GM12878 (cell line): Measurements from ENCODE around the gene PHLDB1. TPM values are rescaled to one million over a fixed set of nuclear protein-coding genes. Genes with fewer than 3 reads are reported as not detected.

Source experiments
- ATAC-seq: fragments of 200-7000 bp; cut with Tn5 transposase; 3 replicates; pipeline ENCODE4 v1.9.1; 2020; ENCODE audit warnings: mild to moderate bottlenecking, moderate library complexity
- BruUV-seq: library from RNA; stranded (reverse); fragments of 400-500 nt; replicated peaks from 2 replicates; lab custom pipeline; 2021; lab: Mats Ljungman, UMichigan
- CTCF ChIA-PET: fragments of 300-600 bp; sonication (Branson Sonifier 250); formaldehyde crosslinking; extraction: SDS; loops from one replicate; lab custom pipeline; 2021; ENCODE audit warnings: inconsistent platforms; lab: Yijun Ruan, JAX
- POLR2A ChIA-PET: fragments of 350-600 bp; formaldehyde crosslinking; extraction: SDS; loops from one replicate; lab custom pipeline; 2021; ENCODE audit warnings: inconsistent platforms; lab: Charles Lee
- RAD21 ChIA-PET: fragments of 300-600 bp; sonication (Branson Sonifier 250); formaldehyde crosslinking; loops from one replicate; lab custom pipeline; 2023; ENCODE audit warnings: antibody characterized with exemption; ENCODE audit not compliant: unreplicated experiment; lab: Charles Lee
- SMC1A ChIA-PET: fragments of 300-600 bp; sonication (Branson Sonifier 250); formaldehyde crosslinking; loops from one replicate; lab custom pipeline; 2023; ENCODE audit not compliant: unreplicated experiment, uncharacterized antibody; lab: Charles Lee
- DNase-seq: peaks from one replicate; pipeline ENCODE4 v3.0.0-alpha.2; 2011; ENCODE audit warnings: low read depth, low spot score
- FAIRE-seq: peaks from 3 replicates; lab custom pipeline; 2011; peaks lifted over from hg19 to GRCh38; lab: Jason Lieb, UNC
- H2AFZ ChIP-seq: 2 replicates; pipeline ENCODE4 v1.6.0; 2011; ENCODE audit warnings: low read depth, low read length, control low read depth; ENCODE audit not compliant: control insufficient read depth
- H3K27ac ChIP-seq: 2 replicates; pipeline ENCODE4 v1.5.1; 2011; ENCODE audit warnings: control low read depth; ENCODE audit not compliant: control insufficient read depth, insufficient read depth
- H3K27me3 ChIP-seq, 2 experiments: replicated peaks in 1 of 2; 2 replicates each; pipeline versions ENCODE4 v1.6.0 to v1.6.1; 2011; ENCODE audit warnings: low read length in 1 of 2; ENCODE audit not compliant: control insufficient read depth in 2 of 2, insufficient read depth in 2 of 2
- H3K36me3 ChIP-seq, 2 experiments: 2 replicates each; pipeline ENCODE4 v1.5.1; 2011; ENCODE audit warnings: low read length in 1 of 2; ENCODE audit not compliant: control insufficient read depth in 2 of 2, insufficient read depth in 2 of 2
- H3K4me1 ChIP-seq: 2 replicates; pipeline ENCODE4 v1.6.1; 2011; ENCODE audit warnings: mild to moderate bottlenecking, low read length, moderate library complexity, mixed read lengths; ENCODE audit not compliant: control insufficient read depth, insufficient read depth
- H3K4me2 ChIP-seq: 2 replicates; pipeline ENCODE4 v1.6.0; 2011; ENCODE audit warnings: control low read depth; ENCODE audit not compliant: control insufficient read depth, insufficient read depth
- H3K4me3 ChIP-seq: fragments of 200-600 bp; sonication (generic); 2 replicates; pipeline ENCODE4 v1.5.1; 2016
- H3K79me2 ChIP-seq: 2 replicates; pipeline ENCODE4 v1.6.0; 2011; ENCODE audit warnings: low read length; ENCODE audit not compliant: control insufficient read depth, insufficient read depth
- H3K9ac ChIP-seq: 2 replicates; pipeline ENCODE4 v1.8.0; 2011; ENCODE audit warnings: low read length, control low read depth, mixed read lengths; ENCODE audit not compliant: control insufficient read depth, insufficient read depth
- H3K9me3 ChIP-seq: replicated peaks from 3 replicates; pipeline ENCODE4 v1.5.1; 2011; ENCODE audit warnings: mild to moderate bottlenecking, low read length; ENCODE audit not compliant: control insufficient read depth, insufficient read depth
- H4K20me1 ChIP-seq: 2 replicates; pipeline ENCODE4 v1.6.0; 2011; ENCODE audit not compliant: control insufficient read depth, insufficient read depth
- BHLHE40 ChIP-seq, 2 experiments: fragments of 450-650 bp in 1 of 2; IDR thresholded peaks; 2 replicates each; pipeline ENCODE4 v1.6.1; 2011 to 2017; ENCODE audit warnings: low read depth in 2 of 2, borderline replicate concordance in 1 of 2, improper control_type of control experiment in 1 of 2, low read length in 1 of 2, mild to moderate bottlenecking in 1 of 2
- EGR1 ChIP-seq, 2 experiments: IDR thresholded peaks; 1 replicate in 1 of 2; 2 replicates in 1 of 2; pipeline ENCODE4 v1.6.1; 2011 to 2012; ENCODE audit warnings: low read depth in 2 of 2, low read length in 2 of 2, borderline replicate concordance in 1 of 2, mild to moderate bottlenecking in 1 of 2, moderate library complexity in 1 of 2
- EP300 ChIP-seq, 2 experiments: fragments of 150-350 bp in 1 of 2; IDR thresholded peaks; 2 replicates each; pipeline ENCODE4 v1.6.1; 2011 to 2012; ENCODE audit warnings: low read depth in 2 of 2, low read length in 2 of 2, borderline replicate concordance in 1 of 2, improper control_type of control experiment in 1 of 2, inconsistent platforms in 1 of 2; ENCODE audit not compliant: control insufficient read depth in 1 of 2
- SMC3 ChIP-seq: IDR thresholded peaks from 2 replicates; pipeline ENCODE4 v1.6.1; 2011; ENCODE audit warnings: low read length, improper control_type of control experiment, borderline replicate concordance
- WGBS: methylation state at CpG from one replicate; pipeline ENCODE4 v1.1.6; 2016; ENCODE audit warnings: low lambda C conversion rate; ENCODE audit not compliant: insufficient replicate concordance, insufficient coverage; ENCODE audit errors: missing lambda C conversion rate; 5-methylcytosine and 5-hydroxymethylcytosine counted together
- in situ Hi-C: fragments of 300-500 bp; cut with MboI; formaldehyde crosslinking; loops from 9 replicates; pipeline ENCODE4 v1.14.3; 2018; ENCODE audit warnings: mixed read lengths
- intact Hi-C: fragments of 100-400 bp; cut with micrococcal nuclease; formaldehyde crosslinking; loops from one replicate; pipeline ENCODE4 v1.14.2; 2022; ENCODE audit not compliant: unreplicated experiment
- polyA plus RNA-seq, 11 experiments: library from polyadenylated mRNA; depleted of rRNA in 4 of 11; unstranded in 6 of 11; stranded (reverse) in 5 of 11; fragments of >200 nt; fragmentation: Nextera tagmentation in 4 of 11; fragmentation: Illumina TruSeq in 1 of 11; extraction: Ambion mirVana in 4 of 11; extraction: Trizol in 1 of 11; gene quantifications; 1 replicate in 1 of 11; 2 replicates in 10 of 11; pipeline versions ENCODE4 v1.2.1 to v1.2.3, GENCODE V29; 2011 to 2016; ENCODE audit warnings: inconsistent platforms in 2 of 11, missing spikeins in 2 of 11, low read depth in 1 of 11
- total RNA-seq, 4 experiments: library from RNA; depleted of rRNA in 3 of 4; stranded (reverse); fragments of >200 nt in 3 of 4; fragmentation: Illumina TruSeq in 1 of 4; extraction: Trizol in 1 of 4; gene quantifications; 2 replicates each; pipeline versions ENCODE4 v1.2.1 to v1.2.3, GENCODE V29; 2013 to 2021
- TF ChIP-seq, protein P1 (sequence below): fragments of 450-650 bp; IDR thresholded peaks from 2 replicates; pipeline ENCODE4 v1.6.1; 2017; ENCODE audit warnings: mild to moderate bottlenecking, moderate library complexity
- TF ChIP-seq, protein P2 (sequence below): fragments of 450-650 bp; IDR thresholded peaks from 2 replicates; pipeline ENCODE4 v1.6.1; 2017; ENCODE audit warnings: mild to moderate bottlenecking, moderate library complexity
- TF ChIP-seq, protein P3 (sequence below): fragments of 450-650 bp; formaldehyde crosslinking; IDR thresholded peaks from 2 replicates; pipeline ENCODE4 v1.4.0; 2022; ENCODE audit warnings: mild to moderate bottlenecking, moderate library complexity

The PHLDB1 gene
- total and polyA plus RNA-seq, 10 of the 15 experiments (the other 5 are each of a cell fraction or from before 2014, with no cell fraction given), result 0.03 to 0.26 (median 0.18) TPM; not detected in 4

DNA sequence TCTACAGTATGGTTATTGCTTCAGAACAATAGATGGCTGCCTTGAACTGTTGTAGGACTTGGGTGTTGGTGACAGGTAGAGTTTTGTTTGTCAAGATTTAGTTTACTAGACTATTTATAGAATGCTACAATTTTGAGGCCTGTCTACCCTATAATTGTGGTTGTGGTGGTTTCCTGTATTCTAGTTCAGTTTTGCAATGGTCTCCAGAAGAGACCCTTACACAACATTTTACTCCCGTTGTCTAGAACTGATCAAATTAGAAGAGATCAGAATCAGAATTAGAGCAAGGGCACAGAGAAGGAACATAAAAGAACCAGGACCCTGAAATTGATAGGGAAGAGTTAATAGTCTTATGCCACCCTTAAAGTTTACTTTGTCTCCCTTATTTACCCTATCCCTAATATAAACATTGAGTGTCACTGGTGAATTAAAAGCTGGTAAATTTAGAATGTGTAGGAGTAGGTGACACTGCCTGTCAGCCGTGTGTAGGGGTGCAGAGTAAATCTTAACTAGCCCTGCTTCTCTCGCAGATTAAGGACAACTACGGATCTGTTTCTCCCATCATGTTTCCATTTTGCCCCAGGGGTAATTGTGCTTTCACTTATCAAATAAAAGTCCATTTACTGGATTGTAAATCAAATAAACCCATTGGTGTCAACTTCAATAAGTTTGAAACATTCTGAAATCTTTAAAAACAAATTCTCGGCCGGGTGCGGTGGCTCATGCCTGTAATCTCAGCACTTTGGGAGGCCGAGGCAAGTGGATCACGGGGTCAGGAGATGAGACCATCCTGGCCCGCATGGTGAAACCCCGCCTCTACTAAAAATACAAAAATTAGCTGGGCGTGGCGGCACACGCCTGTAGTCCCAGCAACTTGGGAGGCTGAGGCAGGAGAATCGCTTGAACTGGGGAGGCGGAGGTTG, 10.9 kb upstream of the PHLDB1 start:
- Histone ChIP-seq H3K4me2 (no peak overlapping the region), H3K9me3 (no peaks in the 10 kb centered on the region), H4K20me1 (no peaks in the 10 kb centered on the region), H3K4me1 (peaks cover 9% of the 10 kb centered on the region; the same call in 1 of the 2 replicates), H3K79me2 (no peaks in the 10 kb centered on the region), H3K4me3 (no peak overlapping the region), H3K27me3 (no peaks in the 10 kb centered on the region), H2AFZ (no peak overlapping the region), H3K27ac (no peak overlapping the region), H3K9ac (no peak overlapping the region), H3K36me3 (peaks cover 6 to 25% of the 10 kb centered on the region in 2 experiments)
- RAD21 ChIA-PET, result no interaction called here
- no peak for FAIRE-seq
- in situ Hi-C loops (no loop called here), intact Hi-C loops (no loop called here)
- SMC1A ChIA-PET, result no interaction called here
- POLR2A ChIA-PET, result no interaction called here
- CTCF ChIA-PET, result interaction anchor here (1.5 to 2.6 kb wide), 2 partner anchors 12 to 13 kb away, joined by 8 to 22 read pairs; no protein-coding TSS in a partner anchor
- no peak for ATAC-seq
- 95% methylated on average over 16 of the region's 16 CpGs for WGBS
- BruUV-seq, result no TSS peak
- no peak for DNase-seq
- TF ChIP-seq SMC3 (no peak), EGR1 (IDR thresholded peaks at IDR 0.05; ENCODE audit: borderline replicate concordance in 1 of 2, low read depth in 2 of 2, low read length in 2 of 2) (no peak), BHLHE40 (IDR thresholded peaks at IDR 0.05; ENCODE audit: borderline replicate concordance in 1 of 2, low read depth in 2 of 2, low read length in 1 of 2) (no peak), EP300 (IDR thresholded peaks at IDR 0.05; ENCODE audit: borderline replicate concordance in 1 of 2, control insufficient read depth in 1 of 2, low read depth in 2 of 2, low read length in 2 of 2) (no peak)
- TF ChIP-seq, protein P1, sequence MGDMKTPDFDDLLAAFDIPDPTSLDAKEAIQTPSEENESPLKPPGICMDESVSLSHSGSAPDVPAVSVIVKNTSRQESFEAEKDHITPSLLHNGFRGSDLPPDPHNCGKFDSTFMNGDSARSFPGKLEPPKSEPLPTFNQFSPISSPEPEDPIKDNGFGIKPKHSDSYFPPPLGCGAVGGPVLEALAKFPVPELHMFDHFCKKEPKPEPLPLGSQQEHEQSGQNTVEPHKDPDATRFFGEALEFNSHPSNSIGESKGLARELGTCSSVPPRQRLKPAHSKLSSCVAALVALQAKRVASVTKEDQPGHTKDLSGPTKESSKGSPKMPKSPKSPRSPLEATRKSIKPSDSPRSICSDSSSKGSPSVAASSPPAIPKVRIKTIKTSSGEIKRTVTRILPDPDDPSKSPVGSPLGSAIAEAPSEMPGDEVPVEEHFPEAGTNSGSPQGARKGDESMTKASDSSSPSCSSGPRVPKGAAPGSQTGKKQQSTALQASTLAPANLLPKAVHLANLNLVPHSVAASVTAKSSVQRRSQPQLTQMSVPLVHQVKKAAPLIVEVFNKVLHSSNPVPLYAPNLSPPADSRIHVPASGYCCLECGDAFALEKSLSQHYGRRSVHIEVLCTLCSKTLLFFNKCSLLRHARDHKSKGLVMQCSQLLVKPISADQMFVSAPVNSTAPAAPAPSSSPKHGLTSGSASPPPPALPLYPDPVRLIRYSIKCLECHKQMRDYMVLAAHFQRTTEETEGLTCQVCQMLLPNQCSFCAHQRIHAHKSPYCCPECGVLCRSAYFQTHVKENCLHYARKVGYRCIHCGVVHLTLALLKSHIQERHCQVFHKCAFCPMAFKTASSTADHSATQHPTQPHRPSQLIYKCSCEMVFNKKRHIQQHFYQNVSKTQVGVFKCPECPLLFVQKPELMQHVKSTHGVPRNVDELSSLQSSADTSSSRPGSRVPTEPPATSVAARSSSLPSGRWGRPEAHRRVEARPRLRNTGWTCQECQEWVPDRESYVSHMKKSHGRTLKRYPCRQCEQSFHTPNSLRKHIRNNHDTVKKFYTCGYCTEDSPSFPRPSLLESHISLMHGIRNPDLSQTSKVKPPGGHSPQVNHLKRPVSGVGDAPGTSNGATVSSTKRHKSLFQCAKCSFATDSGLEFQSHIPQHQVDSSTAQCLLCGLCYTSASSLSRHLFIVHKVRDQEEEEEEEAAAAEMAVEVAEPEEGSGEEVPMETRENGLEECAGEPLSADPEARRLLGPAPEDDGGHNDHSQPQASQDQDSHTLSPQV, result no peak
- TF ChIP-seq, protein P2, sequence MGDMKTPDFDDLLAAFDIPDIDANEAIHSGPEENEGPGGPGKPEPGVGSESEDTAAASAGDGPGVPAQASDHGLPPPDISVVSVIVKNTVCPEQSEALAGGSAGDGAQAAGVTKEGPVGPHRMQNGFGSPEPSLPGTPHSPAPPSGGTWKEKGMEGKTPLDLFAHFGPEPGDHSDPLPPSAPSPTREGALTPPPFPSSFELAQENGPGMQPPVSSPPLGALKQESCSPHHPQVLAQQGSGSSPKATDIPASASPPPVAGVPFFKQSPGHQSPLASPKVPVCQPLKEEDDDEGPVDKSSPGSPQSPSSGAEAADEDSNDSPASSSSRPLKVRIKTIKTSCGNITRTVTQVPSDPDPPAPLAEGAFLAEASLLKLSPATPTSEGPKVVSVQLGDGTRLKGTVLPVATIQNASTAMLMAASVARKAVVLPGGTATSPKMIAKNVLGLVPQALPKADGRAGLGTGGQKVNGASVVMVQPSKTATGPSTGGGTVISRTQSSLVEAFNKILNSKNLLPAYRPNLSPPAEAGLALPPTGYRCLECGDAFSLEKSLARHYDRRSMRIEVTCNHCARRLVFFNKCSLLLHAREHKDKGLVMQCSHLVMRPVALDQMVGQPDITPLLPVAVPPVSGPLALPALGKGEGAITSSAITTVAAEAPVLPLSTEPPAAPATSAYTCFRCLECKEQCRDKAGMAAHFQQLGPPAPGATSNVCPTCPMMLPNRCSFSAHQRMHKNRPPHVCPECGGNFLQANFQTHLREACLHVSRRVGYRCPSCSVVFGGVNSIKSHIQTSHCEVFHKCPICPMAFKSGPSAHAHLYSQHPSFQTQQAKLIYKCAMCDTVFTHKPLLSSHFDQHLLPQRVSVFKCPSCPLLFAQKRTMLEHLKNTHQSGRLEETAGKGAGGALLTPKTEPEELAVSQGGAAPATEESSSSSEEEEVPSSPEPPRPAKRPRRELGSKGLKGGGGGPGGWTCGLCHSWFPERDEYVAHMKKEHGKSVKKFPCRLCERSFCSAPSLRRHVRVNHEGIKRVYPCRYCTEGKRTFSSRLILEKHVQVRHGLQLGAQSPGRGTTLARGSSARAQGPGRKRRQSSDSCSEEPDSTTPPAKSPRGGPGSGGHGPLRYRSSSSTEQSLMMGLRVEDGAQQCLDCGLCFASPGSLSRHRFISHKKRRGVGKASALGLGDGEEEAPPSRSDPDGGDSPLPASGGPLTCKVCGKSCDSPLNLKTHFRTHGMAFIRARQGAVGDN, result no peak
- TF ChIP-seq, protein P3, sequence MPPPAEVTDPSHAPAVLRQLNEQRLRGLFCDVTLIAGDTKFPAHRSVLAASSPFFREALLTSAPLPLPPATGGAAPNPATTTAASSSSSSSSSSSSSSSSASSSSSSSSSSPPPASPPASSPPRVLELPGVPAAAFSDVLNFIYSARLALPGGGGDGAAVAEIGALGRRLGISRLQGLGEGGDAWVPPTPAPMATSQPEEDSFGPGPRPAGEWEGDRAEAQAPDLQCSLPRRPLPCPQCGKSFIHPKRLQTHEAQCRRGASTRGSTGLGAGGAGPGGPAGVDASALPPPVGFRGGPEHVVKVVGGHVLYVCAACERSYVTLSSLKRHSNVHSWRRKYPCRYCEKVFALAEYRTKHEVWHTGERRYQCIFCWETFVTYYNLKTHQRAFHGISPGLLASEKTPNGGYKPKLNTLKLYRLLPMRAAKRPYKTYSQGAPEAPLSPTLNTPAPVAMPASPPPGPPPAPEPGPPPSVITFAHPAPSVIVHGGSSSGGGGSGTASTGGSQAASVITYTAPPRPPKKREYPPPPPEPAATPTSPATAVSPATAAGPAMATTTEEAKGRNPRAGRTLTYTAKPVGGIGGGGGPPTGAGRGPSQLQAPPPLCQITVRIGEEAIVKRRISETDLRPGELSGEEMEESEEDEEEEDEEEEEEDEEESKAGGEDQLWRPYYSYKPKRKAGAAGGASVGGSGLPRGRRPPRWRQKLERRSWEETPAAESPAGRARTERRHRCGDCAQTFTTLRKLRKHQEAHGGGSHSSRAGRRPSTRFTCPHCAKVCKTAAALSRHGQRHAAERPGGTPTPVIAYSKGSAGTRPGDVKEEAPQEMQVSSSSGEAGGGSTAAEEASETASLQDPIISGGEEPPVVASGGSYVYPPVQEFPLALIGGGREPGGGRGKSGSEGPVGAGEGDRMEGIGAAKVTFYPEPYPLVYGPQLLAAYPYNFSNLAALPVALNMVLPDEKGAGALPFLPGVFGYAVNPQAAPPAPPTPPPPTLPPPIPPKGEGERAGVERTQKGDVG, result no peak
